ENCODE data around the gene SLC24A3. TPM values are rescaled to one million over a fixed set of nuclear protein-coding genes. Genes with fewer than 3 reads are reported as not detected.

SLC24A3 gene
- total RNA-seq, 2 donors from 2014 or later = 0.07 TPM; not detected in 1

DNA sequence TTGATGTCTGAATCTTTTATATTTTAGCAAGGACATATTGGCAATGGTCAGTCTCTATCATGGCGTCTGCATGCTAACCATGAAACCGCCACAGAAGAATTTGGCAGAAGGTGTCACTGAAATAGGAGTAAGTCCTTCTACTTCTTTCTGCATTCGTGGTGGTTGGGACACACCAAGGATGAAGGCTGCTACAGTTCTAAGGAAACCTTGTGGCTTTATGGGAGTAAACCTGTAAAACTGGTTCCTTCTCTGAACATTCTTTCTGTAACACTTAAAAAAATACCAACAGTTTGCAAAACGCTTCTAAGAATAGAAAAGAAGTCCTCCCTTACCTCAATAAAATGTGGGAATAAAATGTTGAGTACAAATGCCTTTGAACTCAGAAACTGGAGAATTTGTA, 195.3 kb downstream of the SLC24A3 start:
- DNase-seq (no peak), ATAC-seq (replicated peaks in 1 of 2) (no peak)
- Mint-ChIP-seq H3K9me3 (no peaks in the 10 kb centered on the region), H3K27me3 (ENCODE audit: low read depth) (peaks cover 5% of the 10 kb centered on the region), H3K4me1 (ENCODE audit: low read depth) (no peaks in the 10 kb centered on the region), H3K36me3 (ENCODE audit: insufficient read depth in 2 of 2) (no peaks in the 10 kb centered on the region), H3K27ac (no peak overlapping the region), H3K4me3 (no peak overlapping the region)

DNA sequence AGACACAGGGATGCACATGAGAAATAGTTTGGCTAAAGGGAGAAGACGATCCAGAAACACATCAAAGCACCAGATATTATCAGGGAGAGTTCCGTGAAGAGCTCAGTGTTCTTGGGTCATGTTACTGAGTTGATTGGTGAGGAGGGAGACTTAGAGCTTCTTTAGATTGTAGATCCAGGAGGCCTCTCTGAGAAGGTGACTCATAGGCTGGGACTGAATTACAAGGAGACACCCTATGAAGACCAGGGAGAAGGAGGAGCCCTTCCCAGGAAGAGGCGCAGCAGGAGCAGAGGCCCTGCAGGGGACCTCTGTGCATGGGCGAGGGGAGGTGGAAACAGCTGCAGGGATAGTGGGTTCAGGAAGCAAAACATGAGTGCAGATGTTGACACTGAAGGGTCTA, 196.5 kb downstream of the SLC24A3 start:
- H3K27ac Mint-ChIP-seq = no peak overlapping the region
- no peak overlapping the region for H3K4me3 Mint-ChIP-seq
- no peaks in the 10 kb centered on the region for H3K9me3 Mint-ChIP-seq
- no peaks in the 10 kb centered on the region for H3K36me3 Mint-ChIP-seq (ENCODE audit: insufficient read depth in 2 of 2)
- no peak for ATAC-seq (replicated peaks in 1 of 2)
- DNase-seq = no peak
- H3K27me3 Mint-ChIP-seq (ENCODE audit: low read depth) = peaks cover 5% of the 10 kb centered on the region
- no peaks in the 10 kb centered on the region for H3K4me1 Mint-ChIP-seq (ENCODE audit: low read depth)

DNA sequence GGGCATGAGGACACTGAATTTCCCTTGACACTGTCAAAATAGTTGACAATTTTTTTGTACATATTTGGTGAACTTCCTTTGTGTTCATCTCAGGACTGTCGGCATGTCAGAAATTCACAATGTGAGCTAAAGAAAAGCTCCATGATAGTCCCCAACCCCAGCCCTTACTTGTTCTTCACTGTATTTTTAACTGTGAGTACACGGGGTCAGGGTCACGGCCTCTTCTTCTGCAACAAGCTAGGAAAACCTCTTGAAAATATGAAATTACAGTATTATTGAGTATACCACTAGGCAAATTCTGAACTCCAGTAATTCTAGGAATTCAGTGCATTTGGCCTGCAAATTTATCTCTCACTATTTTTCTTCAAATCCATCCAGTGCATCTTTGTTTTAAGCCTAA, 199.4 kb downstream of the SLC24A3 start:
- Mint-ChIP-seq H3K36me3 (ENCODE audit: insufficient read depth in 2 of 2) (peaks cover 0 to 2% of the 10 kb centered on the region in 2 donors), H3K4me3 (no peak overlapping the region), H3K4me1 (ENCODE audit: low read depth) (no peaks in the 10 kb centered on the region), H3K9me3 (peaks cover 0 to 4% of the 10 kb centered on the region in 2 donors), H3K27me3 (ENCODE audit: low read depth) (peaks cover 5% of the 10 kb centered on the region), H3K27ac (no peak overlapping the region)
- ATAC-seq (replicated peaks in 1 of 2) = no peak
- no peak for DNase-seq

DNA sequence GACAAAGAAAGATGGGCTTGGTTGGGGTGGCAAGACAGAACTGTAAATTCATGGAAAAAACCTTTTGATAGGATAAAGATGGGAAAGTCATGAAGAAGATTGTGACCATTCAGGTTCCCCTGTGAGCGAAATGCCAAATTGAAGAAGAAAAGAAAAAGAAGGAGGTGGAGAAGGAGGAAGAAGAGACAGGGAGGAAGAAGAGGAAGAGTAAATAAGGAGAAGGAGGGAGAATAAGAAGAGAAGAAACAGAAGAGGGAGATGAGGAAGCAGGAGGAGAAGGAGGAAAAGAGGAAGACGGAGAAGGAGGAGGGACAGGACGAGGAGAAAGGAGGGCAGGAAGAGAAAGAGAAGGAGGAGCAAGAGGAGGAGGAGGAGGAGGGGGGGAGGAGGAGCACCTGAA, 199.8 kb downstream of the SLC24A3 start:
- Mint-ChIP-seq H3K27me3 (ENCODE audit: low read depth) (peaks cover 5% of the 10 kb centered on the region), H3K9me3 (peaks cover 2 to 6% of the 10 kb centered on the region in 2 donors), H3K4me1 (ENCODE audit: low read depth) (no peaks in the 10 kb centered on the region), H3K36me3 (ENCODE audit: insufficient read depth in 2 of 2) (peaks cover 0 to 2% of the 10 kb centered on the region in 2 donors), H3K27ac (no peak overlapping the region), H3K4me3 (no peak overlapping the region)
- DNase-seq (no peak), ATAC-seq (replicated peaks in 1 of 2) (no peak)

DNA sequence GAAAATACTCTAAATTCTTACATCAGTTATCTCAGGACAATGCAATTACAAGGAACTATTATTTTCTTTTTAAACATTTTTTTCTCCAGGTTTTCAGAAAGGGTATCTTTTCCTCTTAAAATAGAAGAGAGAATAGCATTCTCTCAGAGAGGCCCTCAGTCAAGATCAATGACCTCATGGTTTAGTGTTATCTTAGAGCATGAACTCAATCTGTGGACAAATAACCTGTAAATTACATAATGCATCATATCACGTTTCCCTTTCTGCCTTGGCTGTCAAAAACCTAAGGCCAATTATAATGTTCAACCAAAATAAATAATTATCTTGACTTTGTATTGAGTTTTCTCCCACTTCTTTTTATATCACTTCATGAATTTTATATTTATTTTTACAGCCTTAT, 202.2 kb downstream of the SLC24A3 start:
- Mint-ChIP-seq H3K36me3 (ENCODE audit: insufficient read depth in 2 of 2) (peaks cover 0 to 2% of the 10 kb centered on the region in 2 donors), H3K9me3 (peaks cover 2 to 9% of the 10 kb centered on the region in 2 donors), H3K4me3 (no peak overlapping the region), H3K27ac (no peak overlapping the region), H3K27me3 (ENCODE audit: low read depth) (no peaks in the 10 kb centered on the region), H3K4me1 (ENCODE audit: low read depth) (no peaks in the 10 kb centered on the region)
- DNase-seq (no peak), ATAC-seq (replicated peaks in 1 of 2) (no peak)

DNA sequence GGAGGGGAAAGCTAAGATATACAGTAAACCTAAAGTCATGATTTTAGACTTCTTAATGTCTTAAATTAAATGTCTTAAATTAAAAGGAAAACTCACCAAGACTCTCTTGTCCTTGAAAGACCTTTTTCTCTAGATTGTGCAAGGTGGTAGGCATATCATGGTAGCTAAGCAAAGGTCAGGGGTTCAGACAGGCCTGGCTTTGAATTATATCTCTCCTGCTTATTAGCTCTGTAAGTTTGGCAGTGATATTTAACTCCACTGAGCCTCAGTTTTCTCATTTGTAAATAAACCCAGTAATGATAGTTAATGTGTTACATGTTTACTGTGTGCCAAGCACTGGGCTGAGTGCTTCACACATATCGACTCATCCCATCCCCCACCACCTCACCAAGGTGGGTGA, 203.3 kb downstream of the SLC24A3 start:
- H3K27me3 Mint-ChIP-seq (ENCODE audit: low read depth) = no peaks in the 10 kb centered on the region
- peaks cover 0 to 2% of the 10 kb centered on the region in 2 donors for H3K36me3 Mint-ChIP-seq (ENCODE audit: insufficient read depth in 2 of 2)
- DNase-seq = no peak
- no peaks in the 10 kb centered on the region for H3K4me1 Mint-ChIP-seq (ENCODE audit: low read depth)
- H3K9me3 Mint-ChIP-seq = peaks cover 2 to 9% of the 10 kb centered on the region in 2 donors
- H3K4me3 Mint-ChIP-seq = no peak overlapping the region
- no peak overlapping the region for H3K27ac Mint-ChIP-seq
- ATAC-seq (replicated peaks in 1 of 2) = no peak

DNA sequence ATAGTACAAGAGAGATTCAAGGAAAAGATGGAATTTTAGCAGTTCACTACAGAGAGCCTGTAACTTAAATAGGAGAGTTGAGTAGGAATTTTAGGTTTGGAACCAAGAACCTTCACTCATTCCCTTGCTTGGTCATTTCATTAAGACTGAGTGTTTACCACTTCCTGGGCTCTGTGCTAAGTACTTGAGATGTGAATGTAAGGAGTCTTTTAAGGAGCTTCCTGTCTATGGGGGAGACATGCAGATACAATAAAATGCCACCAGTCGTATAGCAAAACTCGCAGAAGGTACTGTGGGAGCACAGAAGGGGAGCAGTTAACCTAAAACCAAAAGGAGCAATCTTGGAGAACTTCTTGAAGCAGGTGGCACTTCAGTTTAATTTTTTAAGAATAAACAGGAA, 204.2 kb downstream of the SLC24A3 start:
- Mint-ChIP-seq H3K27me3 (ENCODE audit: low read depth) (no peaks in the 10 kb centered on the region), H3K27ac (no peak overlapping the region), H3K36me3 (ENCODE audit: insufficient read depth in 2 of 2) (peaks cover 2 to 4% of the 10 kb centered on the region in 2 donors), H3K4me1 (ENCODE audit: low read depth) (no peaks in the 10 kb centered on the region), H3K4me3 (no peak overlapping the region), H3K9me3 (peaks cover 5 to 12% of the 10 kb centered on the region in 2 donors)
- ATAC-seq (replicated peaks in 1 of 2) = no peak
- no peak for DNase-seq

DNA sequence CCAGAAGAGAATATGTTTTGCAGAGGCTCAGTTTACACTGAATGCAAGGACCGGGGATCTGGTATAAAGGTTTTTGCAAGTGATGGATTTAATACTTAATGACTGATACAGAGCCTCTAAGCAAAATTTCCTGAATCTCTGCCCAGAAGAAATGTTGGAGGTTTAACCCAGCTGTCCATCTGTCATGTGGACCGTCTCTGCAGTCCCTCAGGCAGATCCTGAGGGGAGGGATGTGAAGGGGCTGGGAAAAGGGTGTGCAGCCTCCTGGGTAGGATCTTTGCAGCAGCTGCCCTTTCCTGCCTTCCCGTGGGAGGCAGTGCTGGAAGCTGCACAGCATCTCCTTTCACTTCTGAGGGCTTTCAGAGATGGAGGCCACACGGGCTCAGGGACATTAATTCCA, 207.0 kb downstream of the SLC24A3 start:
- DNase-seq = no peak
- Mint-ChIP-seq H3K27me3 (ENCODE audit: low read depth) (no peaks in the 10 kb centered on the region), H3K36me3 (ENCODE audit: insufficient read depth in 2 of 2) (peaks cover 2 to 4% of the 10 kb centered on the region in 2 donors), H3K4me1 (ENCODE audit: low read depth) (no peaks in the 10 kb centered on the region), H3K27ac (no peak overlapping the region), H3K9me3 (peaks cover 5 to 12% of the 10 kb centered on the region in 2 donors), H3K4me3 (no peak overlapping the region)
- ATAC-seq (replicated peaks in 1 of 2) = no peak

DNA sequence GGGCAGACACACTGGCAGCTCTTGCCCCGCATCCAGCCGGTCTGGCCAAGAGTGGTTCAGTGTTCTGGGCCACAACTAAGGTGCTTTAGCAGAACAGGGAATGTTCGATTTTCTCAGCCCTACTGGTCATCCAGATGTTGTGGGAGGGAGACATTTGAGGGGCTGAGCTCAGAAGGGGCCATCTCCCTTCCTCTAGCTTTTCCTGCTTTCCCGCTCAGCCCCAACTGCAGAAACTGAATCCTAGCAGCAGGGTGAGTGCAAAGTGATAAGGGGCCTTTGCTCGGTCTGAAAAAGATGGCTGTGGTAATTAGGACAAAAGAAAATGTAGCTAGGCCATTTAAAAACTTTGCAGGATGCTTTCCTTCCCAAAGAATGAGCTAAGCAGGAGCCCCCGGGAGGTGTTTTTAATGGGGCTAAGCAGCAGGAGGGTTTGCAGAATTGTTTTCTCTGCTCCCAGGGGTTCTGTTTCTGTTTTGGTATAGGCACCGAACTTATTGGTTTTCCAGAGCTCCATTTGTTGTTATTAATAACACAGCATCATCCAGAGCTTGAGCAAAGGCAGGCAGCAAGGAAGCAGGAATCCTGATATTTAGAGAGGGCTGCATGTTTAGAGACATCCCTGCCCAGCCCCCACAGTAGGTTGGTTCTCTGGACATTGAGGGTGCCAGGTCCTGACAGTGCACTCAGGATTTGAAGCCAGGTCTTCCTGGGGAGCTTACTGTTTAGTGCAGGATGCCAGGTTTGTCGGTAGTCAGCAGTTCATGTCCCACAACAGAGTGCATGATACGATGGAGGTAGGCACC, 210.9 kb downstream of the SLC24A3 start:
- no peaks in the 10 kb centered on the region for H3K27me3 Mint-ChIP-seq (ENCODE audit: low read depth)
- no peak overlapping the region for H3K4me3 Mint-ChIP-seq
- peaks cover 2% of the 10 kb centered on the region in 2 donors for H3K36me3 Mint-ChIP-seq (ENCODE audit: insufficient read depth in 2 of 2)
- peaks cover 3% of the 10 kb centered on the region in 2 donors for H3K9me3 Mint-ChIP-seq
- H3K4me1 Mint-ChIP-seq (ENCODE audit: low read depth) = no peaks in the 10 kb centered on the region
- ATAC-seq (replicated peaks in 1 of 2) (no peak), DNase-seq (no peak)
- no peak overlapping the region for H3K27ac Mint-ChIP-seq

DNA sequence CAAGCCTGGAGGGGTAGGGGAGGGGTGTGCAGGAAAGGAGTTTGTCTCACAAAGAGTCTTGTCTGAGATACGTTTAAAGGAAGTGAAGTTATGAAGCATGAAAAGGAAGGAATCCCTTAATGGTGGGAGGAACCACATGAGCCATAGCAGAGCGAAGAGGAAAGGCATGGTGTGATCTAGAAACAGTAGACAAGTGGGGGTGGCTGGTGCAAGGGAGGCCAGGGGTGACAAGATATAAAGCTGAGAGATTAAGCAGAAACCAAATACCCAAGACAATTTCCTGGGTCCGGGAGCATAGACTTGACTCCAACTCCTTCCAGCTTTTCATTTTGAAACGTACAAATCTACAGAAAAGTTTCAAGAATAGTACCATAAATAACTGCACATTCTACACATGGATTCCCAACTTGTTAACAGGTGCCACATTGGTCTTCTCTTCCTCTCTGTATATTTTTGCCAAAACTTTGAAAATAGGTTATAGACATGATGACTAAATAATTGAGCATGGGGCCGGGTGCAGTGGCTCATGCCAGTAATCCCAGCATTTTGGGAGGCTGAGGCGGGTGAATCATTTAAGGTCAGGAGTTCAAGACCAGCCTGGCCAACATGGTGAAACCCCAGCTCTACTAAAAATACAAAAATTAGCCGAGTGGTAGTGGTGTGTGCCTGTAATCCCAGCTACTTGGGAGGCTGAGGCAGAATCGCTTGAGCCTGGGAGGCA, 211.6 kb downstream of the SLC24A3 start:
- Mint-ChIP-seq H3K27ac (no peak overlapping the region), H3K27me3 (ENCODE audit: low read depth) (no peaks in the 10 kb centered on the region), H3K9me3 (peaks cover 3% of the 10 kb centered on the region in 2 donors), H3K4me3 (no peak overlapping the region), H3K4me1 (ENCODE audit: low read depth) (no peaks in the 10 kb centered on the region), H3K36me3 (ENCODE audit: insufficient read depth in 2 of 2) (peaks cover 2% of the 10 kb centered on the region in 2 donors)
- DNase-seq = no peak
- no peak for ATAC-seq (replicated peaks in 1 of 2)

DNA sequence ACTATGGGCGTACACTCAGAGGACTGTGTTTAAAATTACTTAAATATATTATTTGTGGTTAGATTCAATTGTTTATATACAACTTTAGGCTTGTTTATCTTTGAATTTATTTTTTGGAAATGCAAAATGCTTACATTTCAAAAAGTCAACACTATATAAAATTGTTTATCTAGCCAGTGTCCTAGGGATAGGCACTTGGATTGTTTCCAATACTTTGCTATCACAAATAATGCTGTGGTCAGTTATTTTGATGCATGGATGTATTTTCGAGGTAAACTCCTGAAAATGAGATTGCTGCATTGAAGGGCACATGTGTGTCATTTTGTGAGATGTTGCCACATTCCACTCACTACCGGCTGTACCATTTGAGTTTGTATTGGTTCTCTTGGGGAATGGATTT, 213.9 kb downstream of the SLC24A3 start:
- ATAC-seq (replicated peaks in 1 of 2) = no peak
- Mint-ChIP-seq H3K36me3 (ENCODE audit: insufficient read depth in 2 of 2) (peaks cover under 1 to 2% of the 10 kb centered on the region in 2 donors), H3K4me1 (ENCODE audit: low read depth) (no peaks in the 10 kb centered on the region), H3K9me3 (peaks cover 1% of the 10 kb centered on the region in 2 donors), H3K27me3 (ENCODE audit: low read depth) (no peaks in the 10 kb centered on the region), H3K4me3 (no peak overlapping the region), H3K27ac (no peak overlapping the region)
- DNase-seq = no peak

DNA sequence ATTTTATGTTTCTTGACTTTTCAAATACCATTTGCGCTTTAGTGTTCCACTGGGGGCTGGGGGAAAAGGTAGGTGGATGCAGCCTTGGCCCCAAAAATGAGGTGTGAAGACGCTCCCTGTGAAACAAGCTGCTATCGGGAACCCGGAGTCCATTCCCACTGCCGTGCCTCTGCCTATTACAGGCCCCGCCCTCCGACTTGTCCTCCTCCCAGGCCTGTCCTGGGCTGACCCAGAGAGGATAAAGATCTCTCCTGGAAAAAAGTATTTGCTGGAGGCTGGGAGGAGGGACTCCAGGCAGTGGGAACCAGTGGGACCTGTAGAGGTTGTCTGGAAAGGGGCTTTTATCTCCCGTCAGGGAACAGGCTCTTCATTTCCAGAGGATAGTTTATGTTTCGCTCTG, 215.0 kb downstream of the SLC24A3 start:
- ATAC-seq (replicated peaks in 1 of 2) = no peak

DNA sequence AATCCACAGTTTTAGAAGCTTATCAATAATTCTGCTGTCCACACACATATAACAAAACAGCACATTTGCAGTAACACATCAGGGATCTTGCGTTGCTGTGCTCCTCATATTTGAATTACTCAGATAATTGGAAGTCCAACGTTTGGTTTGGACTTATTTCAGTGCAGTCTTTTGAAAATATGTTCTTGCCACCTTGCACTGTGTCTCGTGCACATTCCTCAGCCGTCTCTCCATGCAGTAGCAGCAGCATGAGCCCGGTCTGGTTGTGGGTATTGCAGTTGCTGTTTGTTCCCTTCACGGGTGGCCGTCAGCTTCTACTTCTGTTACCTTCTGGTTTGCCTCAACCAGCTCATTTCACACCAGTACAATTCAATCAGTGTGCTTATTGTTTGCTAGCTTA, 215.5 kb downstream of the SLC24A3 start:
- DNase-seq (no peak), ATAC-seq (replicated peaks in 1 of 2) (no peak)
- Mint-ChIP-seq H3K36me3 (ENCODE audit: insufficient read depth in 2 of 2) (no peaks in the 10 kb centered on the region), H3K4me3 (no peak overlapping the region), H3K4me1 (ENCODE audit: low read depth) (no peaks in the 10 kb centered on the region), H3K27ac (no peak overlapping the region), H3K27me3 (ENCODE audit: low read depth) (no peaks in the 10 kb centered on the region), H3K9me3 (no peaks in the 10 kb centered on the region)

More for the DNA sequence above, 215.0 kb downstream of the SLC24A3 start:
- DNase-seq = no peak
- H3K27ac Mint-ChIP-seq = no peak overlapping the region
- no peaks in the 10 kb centered on the region for H3K9me3 Mint-ChIP-seq
- no peak overlapping the region for H3K4me3 Mint-ChIP-seq
- H3K4me1 Mint-ChIP-seq (ENCODE audit: low read depth) = no peaks in the 10 kb centered on the region
- H3K36me3 Mint-ChIP-seq (ENCODE audit: insufficient read depth in 2 of 2) = no peaks in the 10 kb centered on the region
- no peaks in the 10 kb centered on the region for H3K27me3 Mint-ChIP-seq (ENCODE audit: low read depth)
